HL-60/S4 (cell line): Measurements from ENCODE around the gene PXDN.
"Not testable (repeated sequence)": the region's sequence is repeated elsewhere in the genome, so short reads cannot be mapped to it uniquely, and the experiment has no call there.

ENCODE experiments used
- in situ Hi-C: fragments of 300-500 bp; cut with MboI; formaldehyde crosslinking; loops from 2 replicates; pipeline ENCODE4 v1.14.3; 2022; ENCODE audit warnings: low sequenced_read_pairs

PXDN gene

GRCh38 chr2:1705557-1706076, 38.7 kb downstream of the PXDN start:
- in situ Hi-C loops = no loop called here

GRCh38 chr2:1704631-1705556, 39.4 kb downstream of the PXDN start:
- in situ Hi-C loops = no loop called here

GRCh38 chr2:1702186-1702565, 42.1 kb downstream of the PXDN start:
- in situ Hi-C loops = no loop called here

GRCh38 chr2:1701556-1702185, 42.6 kb downstream of the PXDN start:
- in situ Hi-C loops = no loop called here

- in situ Hi-C loops = no loop called here
Measured at GRCh38 chr2:1701020-1701419, 43.3 kb downstream of the PXDN start.

- in situ Hi-C loops = not testable (repeated sequence)
Measured at GRCh38 chr2:1700427-1700826, 43.9 kb downstream of the PXDN start.

- in situ Hi-C loops = no loop called here
Measured at GRCh38 chr2:1698188-1698945, 45.9 kb downstream of the PXDN start.

- in situ Hi-C loops = no loop called here
Measured at GRCh38 chr2:1697601-1698000, 46.7 kb downstream of the PXDN start.

- in situ Hi-C loops = no loop called here
Measured at GRCh38 chr2:1696472-1696871, 47.8 kb downstream of the PXDN start.

- in situ Hi-C loops = no loop called here
Measured at GRCh38 chr2:1694371-1695271, 49.7 kb downstream of the PXDN start.

- in situ Hi-C loops = no loop called here
Measured at GRCh38 chr2:1693723-1694122, 50.6 kb downstream of the PXDN start.

- in situ Hi-C loops = no loop called here
Measured at GRCh38 chr2:1692342-1692741, 52.0 kb downstream of the PXDN start.

GRCh38 chr2:1691366-1691765, 52.9 kb downstream of the PXDN start:
- in situ Hi-C loops = no loop called here

- in situ Hi-C loops = no loop called here
Measured at GRCh38 chr2:1690056-1690775, 54.1 kb downstream of the PXDN start.

- in situ Hi-C loops = no loop called here
Measured at GRCh38 chr2:1688859-1689258, 55.5 kb downstream of the PXDN start.

- in situ Hi-C loops = no loop called here
Measured at GRCh38 chr2:1688161-1688560, 56.2 kb downstream of the PXDN start.

- in situ Hi-C loops = no loop called here
Measured at GRCh38 chr2:1687254-1687653, 57.1 kb downstream of the PXDN start.

GRCh38 chr2:1686784-1687105, 57.6 kb downstream of the PXDN start:
- in situ Hi-C loops = no loop called here

GRCh38 chr2:1685957-1686783, 58.1 kb downstream of the PXDN start:
- in situ Hi-C loops = no loop called here
